ENCODE results near the gene PBX1.
"Not testable (repeated sequence)": the region's sequence is repeated elsewhere in the genome, so short reads cannot be mapped to it uniquely, and the experiment has no call there.

Gene PBX1

GRCh38 chr1:164644774-164645644 is 86.0 kb downstream of the PBX1 start:
- no peak for DNase-seq

GRCh38 chr1:164645921-164646320 is 86.9 kb downstream of the PBX1 start:
- no peak for DNase-seq

GRCh38 chr1:164647211-164647610 is 88.2 kb downstream of the PBX1 start:
- no peak for DNase-seq

- DNase-seq: no peak
Measured at GRCh38 chr1:164648636-164649035, 89.7 kb downstream of the PBX1 start.

GRCh38 chr1:164649146-164649545 is 90.2 kb downstream of the PBX1 start:
- DNase-seq: no peak

GRCh38 chr1:164650531-164650930 is 91.5 kb downstream of the PBX1 start:
- no peak for DNase-seq

DNA sequence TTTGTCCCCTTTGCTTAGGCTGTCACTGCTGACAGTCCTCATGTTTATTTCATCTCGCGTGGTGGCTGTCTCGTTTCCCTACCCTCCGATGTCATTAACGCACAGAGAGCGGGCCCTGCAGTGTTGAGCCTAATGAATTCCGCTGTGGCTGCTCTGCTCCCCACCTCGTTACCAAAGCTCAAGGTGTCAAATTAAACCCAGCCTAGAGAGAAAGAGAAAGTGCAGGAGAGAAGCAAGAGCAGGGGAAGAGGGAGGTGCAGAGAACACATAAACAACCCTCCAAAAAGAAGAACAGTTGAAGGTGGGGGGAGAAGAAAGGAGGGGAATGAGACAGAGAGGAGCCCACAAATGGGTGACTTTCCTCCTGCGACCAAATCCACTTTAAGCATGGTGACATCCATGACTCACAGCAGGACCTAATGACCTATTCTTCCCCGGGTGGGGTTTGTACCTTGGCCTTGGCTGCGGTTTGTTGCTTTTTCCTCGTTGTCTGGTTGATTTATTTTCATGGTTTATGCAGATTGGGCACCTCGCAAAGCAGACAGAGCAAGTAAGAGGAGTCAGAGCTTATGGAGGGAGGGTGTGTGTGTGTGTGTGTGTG is 92.5 kb downstream of the PBX1 start:
- DNase-seq: no peak

GRCh38 chr1:164652969-164653368 is 94.0 kb downstream of the PBX1 start:
- DNase-seq: not testable (repeated sequence)

DNA sequence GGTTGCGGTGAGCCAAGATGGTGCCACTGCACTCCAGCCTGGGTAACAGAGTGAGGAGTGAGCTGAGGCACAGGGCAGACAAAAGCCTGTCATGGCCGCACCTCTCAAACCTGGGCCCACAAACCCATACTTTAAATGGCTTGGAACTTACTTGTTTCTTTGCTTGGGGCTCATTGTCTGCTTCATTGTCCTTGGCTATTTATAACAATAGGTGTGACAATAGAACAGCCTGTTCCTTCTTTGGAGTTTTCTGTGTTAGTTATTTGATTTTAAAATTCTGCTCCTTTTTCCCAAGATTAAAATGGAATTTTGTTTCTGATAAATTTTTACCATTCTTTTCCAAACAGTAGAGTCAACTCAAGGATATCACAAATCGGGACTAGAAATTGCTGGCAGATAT is 94.7 kb downstream of the PBX1 start:
- no peak for DNase-seq

- no peak for DNase-seq
Measured at GRCh38 chr1:164654200-164654599, 95.2 kb downstream of the PBX1 start.

DNA sequence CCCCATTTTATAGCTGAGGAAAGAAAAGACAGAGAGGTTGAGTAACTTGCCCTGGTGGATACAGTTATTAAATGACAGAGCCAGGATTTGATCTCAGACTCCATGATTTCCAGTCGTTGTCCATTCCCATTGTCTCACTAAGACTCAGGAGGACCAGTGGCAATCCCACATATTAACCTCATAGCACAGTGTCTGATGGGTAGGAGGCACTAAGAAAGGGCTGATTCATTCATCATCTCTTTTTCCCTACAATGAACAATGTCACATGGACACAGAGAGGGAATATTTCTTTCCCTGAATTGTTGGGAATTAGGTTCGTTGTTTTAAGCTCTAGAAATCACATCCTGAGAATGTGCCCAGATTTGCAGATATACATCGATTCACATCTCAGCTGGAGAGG is 99.9 kb downstream of the PBX1 start:
- no peak for DNase-seq

DNA sequence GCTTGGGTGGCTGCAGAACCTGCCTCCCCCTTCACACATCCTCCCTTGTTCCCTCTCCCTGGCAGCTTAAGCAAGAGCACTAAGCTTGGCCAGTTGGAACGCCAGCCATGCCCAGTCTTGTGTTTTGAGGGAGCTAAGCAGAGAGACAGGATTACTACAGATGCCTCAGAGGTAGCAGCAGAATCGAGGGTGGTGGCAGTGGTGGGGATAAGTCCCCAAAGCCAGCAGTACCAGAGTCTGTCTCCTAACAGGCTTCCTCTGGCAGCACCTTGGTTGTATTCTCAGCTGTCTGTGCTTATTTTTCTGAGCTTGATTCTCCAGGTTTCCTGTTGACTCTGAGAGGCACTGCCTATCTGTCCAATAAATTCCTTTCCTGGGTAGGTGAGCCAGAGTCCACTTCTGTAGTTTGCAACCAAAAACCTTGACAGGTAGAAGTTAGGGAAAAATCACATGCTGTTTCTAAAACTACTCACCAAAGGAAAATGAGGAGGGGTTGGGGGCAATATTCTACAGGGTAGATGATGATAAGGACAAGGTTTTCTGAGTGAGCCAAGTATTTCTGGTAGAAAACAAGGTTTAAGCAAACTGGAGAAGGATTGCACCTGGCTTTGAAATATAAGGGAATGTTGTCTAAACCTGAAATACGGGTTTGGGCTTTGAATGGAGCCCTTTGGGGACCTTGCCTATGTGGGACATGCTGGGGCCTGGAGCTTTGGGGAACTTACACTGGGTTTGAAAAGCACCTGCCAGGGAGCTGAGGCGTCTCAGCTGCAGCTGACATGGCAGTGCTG is 100.8 kb downstream of the PBX1 start:
- no peak for DNase-seq

DNA sequence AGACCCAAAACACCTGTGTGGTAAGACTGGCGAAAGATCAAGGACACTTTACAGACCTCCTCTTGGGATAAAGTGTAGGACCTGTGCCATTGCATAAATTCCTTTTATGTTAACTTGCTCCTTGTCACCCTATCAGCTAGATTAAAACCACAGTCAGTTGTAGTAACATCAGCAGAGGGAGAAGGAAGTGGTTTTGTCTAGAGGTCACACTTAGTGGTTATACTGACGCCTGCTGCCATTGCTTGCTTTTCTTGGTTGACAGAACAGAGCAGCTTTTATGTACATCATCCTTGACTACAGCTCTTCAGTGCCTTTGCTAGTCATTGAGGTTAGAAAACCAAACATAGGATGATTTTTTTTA is 101.4 kb downstream of the PBX1 start:
- no peak for DNase-seq

DNA sequence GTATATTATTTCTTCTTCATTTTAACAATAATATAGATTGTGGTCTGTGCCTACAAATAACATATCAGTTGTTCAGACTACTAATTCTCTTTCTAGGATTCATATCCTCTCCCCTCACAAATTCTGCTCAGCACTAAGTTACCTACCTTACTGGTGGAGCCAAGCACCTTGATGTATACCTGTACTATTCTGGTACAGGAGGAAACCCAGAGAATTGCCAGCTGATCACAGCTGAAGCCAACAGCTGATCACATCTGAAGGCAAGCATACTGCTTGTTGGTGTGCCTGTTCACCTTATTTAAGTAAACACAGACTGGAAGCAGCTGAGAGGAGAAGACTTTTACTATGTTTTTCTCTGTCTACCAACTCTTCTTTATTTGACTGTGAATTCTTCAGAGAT is 101.8 kb downstream of the PBX1 start:
- no peak for DNase-seq

GRCh38 chr1:164662462-164662861 is 103.5 kb downstream of the PBX1 start:
- DNase-seq: no peak

GRCh38 chr1:164662955-164663354 is 104.0 kb downstream of the PBX1 start:
- DNase-seq: no peak

DNA sequence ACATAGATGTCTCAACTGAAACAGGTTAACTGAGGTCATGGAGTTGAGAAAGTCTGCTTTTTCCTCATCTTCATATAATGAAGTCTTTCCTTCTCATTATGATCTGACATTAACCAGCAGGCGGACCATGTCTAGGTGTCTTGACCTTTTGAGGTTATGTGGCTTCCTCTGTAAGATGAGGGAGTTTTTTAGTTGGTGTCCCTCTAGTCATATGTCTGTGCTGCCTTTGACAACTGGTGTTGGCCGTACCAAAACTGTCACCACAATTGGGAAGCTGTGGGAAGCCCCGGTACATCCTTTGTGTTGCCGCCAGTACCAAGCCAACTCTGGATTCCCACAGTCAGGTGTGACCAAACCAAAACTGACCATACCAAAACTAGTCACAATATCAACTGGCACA is 105.1 kb downstream of the PBX1 start:
- no peak for DNase-seq

GRCh38 chr1:164667001-164667400 is 108.0 kb downstream of the PBX1 start:
- no peak for DNase-seq

DNA sequence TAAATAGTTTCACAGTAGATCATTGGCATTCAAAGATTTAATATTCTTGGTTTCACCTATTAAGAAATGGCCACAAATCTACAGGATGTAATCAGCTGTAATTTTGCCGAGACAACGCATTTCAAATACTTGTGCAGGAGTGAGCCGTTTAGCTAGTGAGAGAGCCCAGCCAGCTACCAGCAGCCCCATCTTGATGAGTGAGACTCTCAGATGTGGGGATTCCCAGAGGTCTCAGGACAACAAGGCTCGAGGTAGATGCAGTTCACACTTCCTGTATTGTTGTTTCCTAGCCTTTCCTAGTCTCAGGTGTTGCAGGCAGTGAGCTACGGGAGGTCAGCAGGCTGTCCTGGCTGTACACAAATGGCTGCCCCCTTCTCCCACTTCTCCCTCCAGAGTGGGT is 108.6 kb downstream of the PBX1 start:
- DNase-seq: no peak

DNA sequence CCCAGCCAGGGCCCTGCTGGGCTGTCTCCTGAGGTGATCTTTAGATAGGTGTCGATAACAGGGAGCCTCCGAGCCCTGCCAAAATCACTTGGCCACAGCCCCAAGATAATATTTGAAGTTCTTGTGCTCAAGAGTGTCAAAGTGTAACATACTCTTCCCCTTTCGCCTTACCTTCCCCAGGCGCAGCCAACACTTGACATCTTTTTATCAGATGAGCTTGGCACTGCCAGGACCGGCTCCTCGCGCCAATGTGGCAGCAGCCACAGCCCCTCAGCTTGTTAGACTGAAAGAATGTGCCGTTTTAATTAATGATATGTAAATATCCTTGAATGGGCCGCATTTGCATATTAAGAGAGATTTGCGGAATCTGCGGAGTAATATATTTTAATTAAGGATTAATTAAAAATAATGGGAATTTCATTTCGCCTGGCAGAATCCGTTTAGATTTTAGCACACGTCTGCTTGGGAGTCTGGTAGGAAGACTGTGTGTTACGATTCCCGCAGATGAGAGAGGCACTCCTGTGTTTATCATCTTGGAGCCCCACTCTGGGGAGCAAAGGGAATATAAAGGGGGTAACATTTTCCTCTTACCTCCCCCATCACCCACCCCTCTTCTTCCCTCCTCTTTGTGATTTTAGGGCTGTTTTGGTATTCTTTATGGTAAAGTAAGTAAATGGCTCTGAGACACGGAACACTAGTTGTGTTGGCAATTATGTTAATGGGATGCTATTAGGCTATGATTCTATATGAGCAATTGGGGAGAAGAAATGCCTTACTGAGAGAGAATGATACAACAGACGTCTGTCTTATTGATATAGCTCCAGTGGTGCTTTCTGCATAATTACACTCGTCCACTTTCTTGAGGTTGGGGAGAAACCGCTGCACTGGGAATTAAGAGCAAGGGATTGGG is 109.8 kb downstream of the PBX1 start:
- DNase-seq: no peak

DNA sequence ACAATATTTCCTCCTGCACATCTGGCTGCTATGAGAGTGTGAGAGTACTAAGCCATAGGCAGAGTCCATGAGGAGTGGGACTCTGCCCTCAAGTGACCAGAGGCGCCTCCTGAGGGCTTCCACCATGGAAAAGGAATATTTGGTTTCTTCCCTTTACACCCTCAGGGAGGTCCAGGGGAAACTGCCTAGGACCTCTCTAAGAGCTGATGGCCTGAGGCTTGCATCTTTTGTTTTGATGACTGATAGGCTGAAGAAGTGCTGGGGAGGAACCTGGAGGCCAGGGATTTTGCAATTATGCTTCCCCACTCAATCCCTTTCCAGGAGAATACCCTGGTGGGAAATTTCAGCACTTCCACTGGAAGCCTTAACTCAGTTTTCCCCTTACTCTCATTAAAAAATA is 111.0 kb downstream of the PBX1 start:
- no peak for DNase-seq

DNA sequence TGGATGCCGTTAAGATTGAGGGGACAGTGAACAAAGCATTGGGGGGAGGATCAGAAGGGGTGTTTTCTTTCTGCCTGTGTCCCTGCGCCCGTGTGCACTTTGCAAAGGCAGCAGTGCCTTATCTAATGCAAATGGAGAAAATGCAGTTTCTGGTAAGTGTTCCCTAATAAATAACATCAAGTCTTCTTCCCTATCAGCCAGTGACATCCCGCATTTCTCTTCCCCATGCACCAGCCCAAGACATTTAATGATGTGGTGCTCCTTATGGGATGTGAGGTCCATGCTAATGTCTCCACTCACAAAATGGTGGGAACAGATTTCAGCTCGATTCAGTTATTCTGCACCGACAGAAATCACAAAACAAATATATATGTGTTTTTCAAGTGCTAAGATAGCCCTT is 111.8 kb downstream of the PBX1 start:
- no peak for DNase-seq
